NCI-H2171 (cell line): ENCODE data around the gene PLA2G6.
"Not testable (repeated sequence)": the region's sequence is repeated elsewhere in the genome, so short reads cannot be mapped to it uniquely, and the experiment has no call there.

Experiments used
- DNase-seq: peaks from one replicate; lab custom pipeline; 2025; lab: John Stamatoyannopoulos, UW

The PLA2G6 gene

GRCh38 chr22:38169116-38169515 lies 12.5 kb downstream of the PLA2G6 start:
- no peak for DNase-seq

GRCh38 chr22:38167988-38168407 lies 13.6 kb downstream of the PLA2G6 start:
- no peak for DNase-seq

- no peak for DNase-seq
Measured at GRCh38 chr22:38165922-38166593, 15.6 kb downstream of the PLA2G6 start.

GRCh38 chr22:38164551-38164918 lies 17.1 kb downstream of the PLA2G6 start:
- DNase-seq: no peak

- no peak for DNase-seq
Measured at GRCh38 chr22:38163844-38164550, 17.6 kb downstream of the PLA2G6 start.

- no peak for DNase-seq
Measured at GRCh38 chr22:38162881-38163843, 18.5 kb downstream of the PLA2G6 start.

- no peak for DNase-seq
Measured at GRCh38 chr22:38155703-38156102, 25.9 kb downstream of the PLA2G6 start.

- not testable (repeated sequence) for DNase-seq
Measured at GRCh38 chr22:38154563-38154915, 27.1 kb downstream of the PLA2G6 start.

GRCh38 chr22:38153821-38154562 lies 27.6 kb downstream of the PLA2G6 start:
- no peak for DNase-seq

GRCh38 chr22:38151126-38151500 lies 30.5 kb downstream of the PLA2G6 start:
- DNase-seq: no peak

- no peak for DNase-seq
Measured at GRCh38 chr22:38148245-38148644, 33.4 kb downstream of the PLA2G6 start.

- DNase-seq: not testable (repeated sequence)
Measured at GRCh38 chr22:38146166-38146565, 35.5 kb downstream of the PLA2G6 start.

- DNase-seq: no peak
Measured at GRCh38 chr22:38144025-38144405, 37.6 kb downstream of the PLA2G6 start.

- no peak for DNase-seq
Measured at GRCh38 chr22:38142606-38143005, 39.0 kb downstream of the PLA2G6 start.

- DNase-seq: no peak
Measured at GRCh38 chr22:38141217-38141973, 40.2 kb downstream of the PLA2G6 start.

GRCh38 chr22:38139901-38140300 lies 41.7 kb downstream of the PLA2G6 start:
- no peak for DNase-seq

- no peak for DNase-seq
Measured at GRCh38 chr22:38138961-38139360, 42.7 kb downstream of the PLA2G6 start.

- DNase-seq: no peak
Measured at GRCh38 chr22:38137876-38138687, 43.5 kb downstream of the PLA2G6 start.

- no peak for DNase-seq
Measured at GRCh38 chr22:38136607-38137006, 45.0 kb downstream of the PLA2G6 start.

GRCh38 chr22:38135133-38135706 lies 46.4 kb downstream of the PLA2G6 start:
- no peak for DNase-seq
